CD14-positive monocyte (primary cell): ENCODE data around the gene HLA-DOB. TPM values are rescaled to one million over a fixed set of nuclear protein-coding genes. Genes with fewer than 3 reads are reported as not detected.

Experiments used
- DNase-seq, 3 donors: peaks; one replicate each; pipeline ENCODE4 v3.0.0-alpha.2; 2011 to 2022
- H2AFZ ChIP-seq: 2 replicates; pipeline ENCODE4 v1.6.0; 2012; ENCODE audit warnings: mild to moderate bottlenecking, low read depth, low read length, inconsistent platforms; ENCODE audit not compliant: insufficient read depth, poor library complexity, severe bottlenecking
- H3K27ac ChIP-seq, 2 donors: 1 replicate in 1 of 2; 2 replicates in 1 of 2; pipeline ENCODE4 v1.5.1; 2012 to 2013; ENCODE audit warnings: low read length in 2 of 2, control low read depth in 1 of 2, inconsistent platforms in 1 of 2, low read depth in 1 of 2, mild to moderate bottlenecking in 1 of 2
- H3K27me3 ChIP-seq, 2 donors: one replicate each; pipeline versions ENCODE4 v1.6.0 to v1.6.1; 2011 to 2013; ENCODE audit warnings: low read length in 2 of 2; ENCODE audit not compliant: control insufficient read depth in 2 of 2, insufficient read depth in 2 of 2
- H3K36me3 ChIP-seq, 2 donors: replicated peaks in 1 of 2; 1 replicate in 1 of 2; 2 replicates in 1 of 2; pipeline versions ENCODE4 v1.5.1 to v1.6.1; 2012 to 2013; ENCODE audit warnings: low read length in 2 of 2, control low read depth in 1 of 2, inconsistent platforms in 1 of 2, mild to moderate bottlenecking in 1 of 2; ENCODE audit not compliant: insufficient read depth in 2 of 2, control insufficient read depth in 1 of 2
- H3K4me1 ChIP-seq, 2 donors: 1 replicate in 1 of 2; 2 replicates in 1 of 2; pipeline versions ENCODE4 v1.5.1 to v1.6.1; 2012 to 2013; ENCODE audit warnings: low read length in 2 of 2, control low read depth in 1 of 2, inconsistent platforms in 1 of 2, mild to moderate bottlenecking in 1 of 2, moderate library complexity in 1 of 2; ENCODE audit not compliant: insufficient read depth in 2 of 2, control insufficient read depth in 1 of 2
- H3K4me2 ChIP-seq: replicated peaks from 2 replicates; pipeline ENCODE3; 2012; ENCODE audit warnings: low read length, moderate library complexity, mild to moderate bottlenecking; ENCODE audit not compliant: poor library complexity, severe bottlenecking; ENCODE audit errors: extremely low read depth
- H3K4me3 ChIP-seq, 3 experiments: fragments of 200-600 bp in 1 of 3; sonication (generic) in 1 of 3; replicated peaks in 1 of 3; 1 replicate in 2 of 3; 2 replicates in 1 of 3; pipeline ENCODE4 v1.5.1; 2011 to 2013; ENCODE audit warnings: low read length in 3 of 3, mild to moderate bottlenecking in 3 of 3, control low read depth in 2 of 3, low read depth in 2 of 3, inconsistent platforms in 1 of 3, moderate library complexity in 1 of 3
- H3K79me2 ChIP-seq: 2 replicates; pipeline ENCODE4 v1.6.0; 2012; ENCODE audit warnings: mild to moderate bottlenecking, control low read depth, inconsistent platforms, low read length, moderate library complexity; ENCODE audit not compliant: insufficient read depth
- H3K9ac ChIP-seq: 2 replicates; pipeline ENCODE4 v1.6.0; 2017; ENCODE audit warnings: low read length, mild to moderate bottlenecking; ENCODE audit not compliant: insufficient read depth, poor library complexity, severe bottlenecking
- H3K9me3 ChIP-seq, 2 donors: replicated peaks in 1 of 2; 1 replicate in 1 of 2; 2 replicates in 1 of 2; pipeline versions ENCODE4 v1.5.1 to v1.6.1; 2012 to 2013; ENCODE audit warnings: low read length in 2 of 2, control low read depth in 1 of 2; ENCODE audit not compliant: control insufficient read depth in 1 of 2, insufficient read depth in 1 of 2
- H4K20me1 ChIP-seq: 2 replicates; pipeline ENCODE4 v1.6.0; 2012; ENCODE audit warnings: mild to moderate bottlenecking, low read length, control low read depth, moderate library complexity; ENCODE audit not compliant: insufficient read depth
- H3K27ac Mint-ChIP-seq, 7 donors: one replicate each; pipeline ENCODE4 v1.8.0; 2020; ENCODE audit warnings: mild to moderate bottlenecking in 7 of 7, mixed read lengths in 7 of 7, moderate library complexity in 6 of 7, inconsistent platforms in 2 of 7
- H3K27me3 Mint-ChIP-seq, 3 donors: one replicate each; pipeline ENCODE4 v1.8.0; 2021 to 2022; ENCODE audit warnings: low read depth in 3 of 3, mild to moderate bottlenecking in 3 of 3, mixed read lengths in 3 of 3, moderate library complexity in 3 of 3, inconsistent platforms in 1 of 3
- H3K36me3 Mint-ChIP-seq, 2 donors: one replicate each; pipeline ENCODE4 v1.8.0; 2020; ENCODE audit warnings: mixed read lengths in 2 of 2, inconsistent platforms in 1 of 2, mild to moderate bottlenecking in 1 of 2
- H3K4me1 Mint-ChIP-seq: one replicate; pipeline ENCODE4 v1.8.0; 2020; ENCODE audit warnings: mild to moderate bottlenecking, mixed read lengths
- H3K4me3 Mint-ChIP-seq, 2 donors: one replicate each; pipeline ENCODE4 v1.8.0; 2020; ENCODE audit warnings: mild to moderate bottlenecking in 2 of 2, mixed read lengths in 2 of 2, moderate library complexity in 1 of 2
- H3K9me3 Mint-ChIP-seq, 7 donors: one replicate each; pipeline ENCODE4 v1.8.0; 2020 to 2022; ENCODE audit warnings: mixed read lengths in 7 of 7, mild to moderate bottlenecking in 6 of 7, moderate library complexity in 6 of 7, inconsistent platforms in 2 of 7
- WGBS: methylation state at CpG from one replicate; pipeline ENCODE4 v1.1.5; 2013; ENCODE audit warnings: missing lambda C conversion rate; ENCODE audit not compliant: insufficient coverage; 5-methylcytosine and 5-hydroxymethylcytosine counted together
- intact Hi-C, 2 donors: fragments of 100-400 bp; cut with micrococcal nuclease; formaldehyde crosslinking; loops; one replicate each; pipeline versions ENCODE4 v1.15.0 to v1.15.1; 2023
- polyA plus RNA-seq, 3 donors: library from polyadenylated mRNA; depleted of rRNA in 1 of 3; unstranded in 2 of 3; stranded (reverse) in 1 of 3; fragments of 300-500 nt in 2 of 3; fragments of >200 nt in 1 of 3; fragmentation: Illumina TruSeq in 2 of 3; gene quantifications; 1 replicate in 2 of 3; 2 replicates in 1 of 3; pipeline ENCODE4 v1.2.3, GENCODE V29; 2012 to 2021
- TF ChIP-seq, protein P1 (sequence below): fragments of 200-600 bp; IDR thresholded peaks from one replicate; pipeline ENCODE4 v1.8.0; 2022; ENCODE audit warnings: antibody characterized with exemption, mild to moderate bottlenecking

The HLA-DOB gene
- polyA plus RNA-seq, 3 donors, result 0.25 to 6.2 (median 0.64) TPM

DNA sequence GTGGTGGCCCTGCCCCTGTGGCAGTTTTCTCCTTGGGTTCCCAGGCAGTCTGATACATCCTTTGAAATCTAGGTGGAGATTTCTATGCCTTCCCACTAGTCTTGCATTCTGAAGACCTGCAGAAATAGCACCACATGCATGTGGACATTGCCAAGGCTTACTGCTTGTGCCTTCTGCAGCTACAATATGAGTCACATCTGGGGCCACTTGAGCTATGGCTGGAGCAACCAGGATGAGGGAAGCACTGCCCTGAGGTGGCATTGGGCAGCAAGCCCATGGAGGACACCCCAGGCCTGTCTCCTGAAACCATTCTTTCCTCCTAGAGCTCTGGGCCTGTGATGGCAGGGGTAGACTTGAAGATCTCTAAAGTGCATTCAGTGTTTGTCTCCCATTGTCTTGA, 37.8 kb downstream of the HLA-DOB start:
- H3K27me3 Mint-ChIP-seq, result peaks cover 0 to 3% (median 2%) of the 10 kb centered on the region in 3 donors

DNA sequence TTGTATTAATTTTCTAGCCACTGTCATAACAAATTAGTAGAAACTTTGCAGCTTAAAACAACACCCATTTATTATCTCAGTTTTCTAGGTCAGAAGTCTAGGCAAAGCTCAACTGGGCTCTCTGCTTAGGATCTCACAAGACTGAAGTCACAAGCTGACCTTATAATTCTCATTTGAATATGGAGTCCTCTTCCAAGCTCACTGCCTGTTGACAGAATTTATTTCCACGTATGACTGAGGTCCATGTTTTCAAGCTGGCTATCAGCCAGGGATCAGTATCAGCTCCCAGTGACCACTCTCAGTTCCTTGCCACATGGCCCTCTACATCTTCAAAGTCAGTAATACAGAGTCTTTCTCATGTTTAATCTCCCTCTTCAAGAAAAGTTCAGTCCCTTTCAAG, 41.7 kb downstream of the HLA-DOB start:
- no peak overlapping the region for H3K4me3 ChIP-seq
- no peaks in the 10 kb centered on the region for H3K4me1 ChIP-seq
- no peaks in the 10 kb centered on the region for H3K9me3 ChIP-seq
- H2AFZ ChIP-seq, result no peak overlapping the region
- H3K27ac ChIP-seq, result no peak overlapping the region
- H3K36me3 ChIP-seq, result no peaks in the 10 kb centered on the region
- Mint-ChIP-seq H3K27ac (no peak overlapping the region), H3K36me3 (no peaks in the 10 kb centered on the region), H3K4me1 (peaks cover 5% of the 10 kb centered on the region), H3K4me3 (no peak overlapping the region), H3K9me3 (peaks cover 0 to 1% (median 0%) of the 10 kb centered on the region in 7 donors), H3K27me3 (peaks cover 10 to 19% (median 15%) of the 10 kb centered on the region in 3 donors)
- no peak for DNase-seq
- no peak overlapping the region for H3K9ac ChIP-seq
- intact Hi-C loops, result no loop called here
- no peaks in the 10 kb centered on the region for H3K79me2 ChIP-seq
- TF ChIP-seq, protein P1, sequence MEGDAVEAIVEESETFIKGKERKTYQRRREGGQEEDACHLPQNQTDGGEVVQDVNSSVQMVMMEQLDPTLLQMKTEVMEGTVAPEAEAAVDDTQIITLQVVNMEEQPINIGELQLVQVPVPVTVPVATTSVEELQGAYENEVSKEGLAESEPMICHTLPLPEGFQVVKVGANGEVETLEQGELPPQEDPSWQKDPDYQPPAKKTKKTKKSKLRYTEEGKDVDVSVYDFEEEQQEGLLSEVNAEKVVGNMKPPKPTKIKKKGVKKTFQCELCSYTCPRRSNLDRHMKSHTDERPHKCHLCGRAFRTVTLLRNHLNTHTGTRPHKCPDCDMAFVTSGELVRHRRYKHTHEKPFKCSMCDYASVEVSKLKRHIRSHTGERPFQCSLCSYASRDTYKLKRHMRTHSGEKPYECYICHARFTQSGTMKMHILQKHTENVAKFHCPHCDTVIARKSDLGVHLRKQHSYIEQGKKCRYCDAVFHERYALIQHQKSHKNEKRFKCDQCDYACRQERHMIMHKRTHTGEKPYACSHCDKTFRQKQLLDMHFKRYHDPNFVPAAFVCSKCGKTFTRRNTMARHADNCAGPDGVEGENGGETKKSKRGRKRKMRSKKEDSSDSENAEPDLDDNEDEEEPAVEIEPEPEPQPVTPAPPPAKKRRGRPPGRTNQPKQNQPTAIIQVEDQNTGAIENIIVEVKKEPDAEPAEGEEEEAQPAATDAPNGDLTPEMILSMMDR, result no peak
- 100% methylated on average over 1 of the region's 1 CpG for WGBS
- no peaks in the 10 kb centered on the region for H4K20me1 ChIP-seq
- H3K4me2 ChIP-seq, result no peak overlapping the region
- peaks cover 8 to 12% of the 10 kb centered on the region in 2 donors for H3K27me3 ChIP-seq

More for the DNA sequence above, 37.8 kb downstream of the HLA-DOB start:
- no peak overlapping the region for H2AFZ ChIP-seq
- H3K79me2 ChIP-seq, result no peaks in the 10 kb centered on the region
- no peak overlapping the region for H3K9ac ChIP-seq
- H3K4me1 ChIP-seq, result no peaks in the 10 kb centered on the region
- H4K20me1 ChIP-seq, result no peaks in the 10 kb centered on the region
- no peaks in the 10 kb centered on the region for H3K9me3 ChIP-seq
- DNase-seq, result no peak
- H3K4me1 Mint-ChIP-seq, result peaks cover 7% of the 10 kb centered on the region
- no peak overlapping the region for H3K4me2 ChIP-seq
- no peaks in the 10 kb centered on the region for H3K36me3 ChIP-seq
- H3K4me3 Mint-ChIP-seq, result no peak overlapping the region
- no peak overlapping the region for H3K27ac Mint-ChIP-seq
- H3K9me3 Mint-ChIP-seq, result peaks cover 0 to 8% (median 2%) of the 10 kb centered on the region in 7 donors
- no peak overlapping the region for H3K27ac ChIP-seq
- H3K4me3 ChIP-seq, result no peak overlapping the region
- no peaks in the 10 kb centered on the region for H3K36me3 Mint-ChIP-seq
- intact Hi-C loops, result no loop called here
- H3K27me3 ChIP-seq, result no peaks in the 10 kb centered on the region
- TF ChIP-seq, protein P1, result no peak
